Fibroblast of the aortic adventitia (primary cell): ENCODE results near the gene NECAB3. TPM values are rescaled to one million over a fixed set of nuclear protein-coding genes. Genes with fewer than 3 reads are reported as not detected.

Experiments
- DNase-seq: peaks from one replicate; pipeline ENCODE4 v3.0.0-alpha.2; 2010; ENCODE audit warnings: low read depth
- H3K4me3 ChIP-seq: 2 replicates; pipeline ENCODE4 v1.5.1; 2011; ENCODE audit warnings: low read depth, mild to moderate bottlenecking, control low read depth, low read length, moderate library complexity
- total RNA-seq: library from RNA; depleted of rRNA; stranded (reverse); fragments of >200 nt; gene quantifications from 2 replicates; pipeline ENCODE4 v1.2.3, GENCODE V29; 2012; ENCODE audit warnings: low replicate concordance
- TF ChIP-seq, protein P1 (sequence below): IDR thresholded peaks from 2 replicates; pipeline ENCODE4 v1.5.1; 2011; ENCODE audit warnings: mild to moderate bottlenecking, low read length, control low read depth, inconsistent platforms; ENCODE audit not compliant: insufficient read depth

Gene NECAB3
- total RNA-seq, 1 donor = 17.6 TPM

DNA sequence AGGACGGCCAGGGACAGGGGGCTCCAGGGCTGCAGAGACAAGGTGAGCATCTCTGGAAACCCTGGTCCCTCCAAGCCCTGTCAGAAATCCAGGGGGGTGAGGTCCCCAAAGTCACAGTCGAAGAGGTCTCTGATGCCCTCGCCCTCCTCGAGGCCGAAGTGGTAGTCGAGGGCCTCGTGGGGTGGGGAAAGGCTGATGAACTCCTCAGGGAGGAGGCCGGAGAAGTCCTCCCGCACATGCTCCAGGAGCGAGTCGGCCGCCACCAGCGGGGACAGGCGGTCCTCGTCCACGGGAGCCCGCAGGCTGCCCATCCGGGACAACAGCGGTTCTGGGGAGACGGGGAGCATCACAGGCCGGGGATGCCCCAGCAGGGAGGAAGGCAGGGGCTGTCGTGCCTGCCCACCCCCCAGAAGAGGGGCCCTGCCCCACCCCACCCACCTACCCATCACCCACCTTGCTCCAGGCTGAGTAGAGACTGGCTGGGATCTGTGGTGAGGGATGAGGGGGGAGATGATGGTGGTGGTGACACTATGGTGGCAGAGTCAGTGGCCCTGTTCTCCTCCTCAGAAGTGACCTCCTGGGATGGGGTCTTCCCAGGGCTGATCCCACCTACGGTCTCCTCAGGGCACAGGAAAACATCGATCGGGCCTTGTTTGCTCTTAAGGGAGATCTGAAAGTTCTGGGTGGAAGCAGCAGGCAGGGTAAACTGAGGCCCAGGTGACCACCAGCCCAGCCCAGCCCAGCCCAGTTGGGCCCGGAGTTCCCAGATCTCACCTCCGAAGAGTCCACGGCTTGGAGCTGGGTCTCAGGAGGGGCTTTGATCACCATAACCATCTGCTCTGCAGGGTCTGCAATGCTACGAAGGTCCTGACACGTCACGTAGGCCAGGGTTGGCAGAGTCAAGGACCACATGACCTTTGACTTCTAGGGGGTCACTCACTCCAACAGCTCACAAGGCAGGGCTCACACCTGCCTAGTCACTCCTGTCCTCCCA lies 2.7 kb upstream of the NECAB3 start:
- DNase-seq = no peak
- TF ChIP-seq, protein P1, sequence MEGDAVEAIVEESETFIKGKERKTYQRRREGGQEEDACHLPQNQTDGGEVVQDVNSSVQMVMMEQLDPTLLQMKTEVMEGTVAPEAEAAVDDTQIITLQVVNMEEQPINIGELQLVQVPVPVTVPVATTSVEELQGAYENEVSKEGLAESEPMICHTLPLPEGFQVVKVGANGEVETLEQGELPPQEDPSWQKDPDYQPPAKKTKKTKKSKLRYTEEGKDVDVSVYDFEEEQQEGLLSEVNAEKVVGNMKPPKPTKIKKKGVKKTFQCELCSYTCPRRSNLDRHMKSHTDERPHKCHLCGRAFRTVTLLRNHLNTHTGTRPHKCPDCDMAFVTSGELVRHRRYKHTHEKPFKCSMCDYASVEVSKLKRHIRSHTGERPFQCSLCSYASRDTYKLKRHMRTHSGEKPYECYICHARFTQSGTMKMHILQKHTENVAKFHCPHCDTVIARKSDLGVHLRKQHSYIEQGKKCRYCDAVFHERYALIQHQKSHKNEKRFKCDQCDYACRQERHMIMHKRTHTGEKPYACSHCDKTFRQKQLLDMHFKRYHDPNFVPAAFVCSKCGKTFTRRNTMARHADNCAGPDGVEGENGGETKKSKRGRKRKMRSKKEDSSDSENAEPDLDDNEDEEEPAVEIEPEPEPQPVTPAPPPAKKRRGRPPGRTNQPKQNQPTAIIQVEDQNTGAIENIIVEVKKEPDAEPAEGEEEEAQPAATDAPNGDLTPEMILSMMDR = no peak

DNA sequence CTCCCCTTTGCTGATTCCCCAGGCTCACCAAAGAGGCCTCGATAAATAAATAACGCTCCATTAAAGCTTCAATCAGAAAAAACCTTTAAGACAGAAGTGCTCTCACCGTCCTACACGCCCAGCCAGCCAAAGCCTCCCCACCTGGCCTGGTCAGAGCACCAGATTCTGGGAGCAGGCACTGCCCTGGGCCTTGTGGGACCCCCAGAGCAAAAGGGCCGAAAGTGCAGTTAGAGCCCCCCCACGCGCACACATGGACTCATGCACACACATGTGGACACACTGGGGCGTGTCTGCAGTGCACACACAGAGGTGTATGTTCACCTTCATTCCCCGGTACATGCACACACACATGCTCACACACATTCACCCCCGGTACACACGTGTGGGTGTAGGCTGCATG lies 1.9 kb upstream of the NECAB3 start:
- no peak for DNase-seq
- H3K4me3 ChIP-seq = no peak overlapping the region
- TF ChIP-seq, protein P1 = no peak

More for the DNA sequence above, 2.7 kb upstream of the NECAB3 start:
- no peak overlapping the region for H3K4me3 ChIP-seq

DNA sequence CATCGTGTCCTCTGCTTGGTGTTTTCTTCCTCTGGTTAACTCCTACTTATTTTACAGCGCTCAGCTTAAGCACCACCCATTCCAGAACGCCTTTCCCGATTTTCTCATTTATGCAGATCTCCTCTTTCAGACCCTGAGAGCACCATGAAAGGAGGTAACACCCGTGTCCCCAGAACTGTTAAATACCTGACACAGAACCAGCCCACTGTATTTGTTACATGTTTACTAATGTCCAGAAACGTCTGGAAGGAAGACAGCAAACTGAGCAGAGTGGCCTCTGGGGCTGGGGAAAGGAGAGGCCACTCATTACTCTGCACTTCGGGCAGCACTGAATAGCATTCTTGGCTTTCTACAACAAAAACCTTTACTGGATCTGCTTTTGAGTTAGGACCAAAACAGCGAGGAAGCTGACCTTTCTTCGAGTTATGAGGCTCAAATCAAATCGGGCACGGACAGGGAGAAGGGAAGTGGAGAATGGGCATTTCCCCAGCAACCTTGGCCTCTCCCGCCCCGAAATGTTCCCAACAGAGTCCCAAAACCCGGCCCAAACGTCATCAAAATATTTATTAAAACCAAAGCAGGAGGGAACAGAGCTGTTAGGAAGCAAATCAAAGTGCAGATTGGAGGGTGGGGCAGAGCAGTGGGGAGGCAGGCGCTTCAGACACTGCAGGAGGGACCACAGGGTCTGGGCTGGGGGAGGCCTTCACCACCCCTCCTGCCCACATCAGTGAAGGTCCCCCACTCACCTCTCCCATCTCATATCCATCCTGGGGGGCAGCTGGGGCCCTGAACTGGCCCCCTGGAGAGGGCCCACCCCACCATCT lies 1.1 kb upstream of the NECAB3 start:
- TF ChIP-seq, protein P1 = no peak
- H3K4me3 ChIP-seq = peak overlapping the region; percentile 68
- peak; percentile 28 for DNase-seq

DNA sequence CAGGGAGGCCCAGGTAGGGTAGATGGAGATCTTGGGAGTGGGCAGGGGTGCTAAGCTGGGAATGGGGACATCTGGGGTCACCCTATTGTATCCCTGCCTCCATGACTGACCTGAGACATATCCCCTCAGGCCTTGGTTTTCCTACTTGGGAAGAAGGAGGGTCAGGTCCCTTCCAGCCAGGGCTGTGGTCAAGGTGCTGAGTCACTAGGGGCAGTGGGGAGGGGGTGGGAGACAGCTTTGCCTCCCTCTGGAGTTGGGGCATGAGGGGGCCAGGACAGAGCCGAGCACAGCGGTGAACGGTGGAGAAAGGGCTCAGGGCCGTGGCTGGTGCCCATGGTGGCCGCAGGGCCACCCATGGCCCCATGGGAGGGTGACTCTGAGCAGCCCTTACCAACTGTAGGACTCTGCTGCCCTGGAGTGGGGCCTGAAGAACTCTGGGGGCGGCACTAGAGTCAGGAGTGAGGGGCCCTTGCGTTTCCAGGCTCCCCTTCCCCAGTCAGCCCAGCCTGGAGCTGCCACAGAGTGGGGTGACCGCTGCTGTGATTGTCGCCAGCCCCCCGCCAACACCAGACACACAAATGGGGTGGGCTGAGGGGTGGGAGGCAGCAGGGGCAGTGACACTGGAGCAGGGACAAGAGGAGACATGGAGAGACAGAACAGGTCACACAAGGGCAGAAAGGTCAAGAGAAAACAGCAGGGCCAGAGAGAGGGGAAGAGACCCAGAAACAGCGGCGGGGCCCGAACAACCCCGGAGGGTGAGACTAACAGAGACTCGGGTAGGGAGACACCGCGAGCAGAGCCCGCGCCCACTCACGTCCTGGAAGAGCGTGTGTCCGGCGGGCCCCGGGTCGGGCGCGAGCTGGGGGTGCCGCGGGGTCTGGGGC lies 576 bp downstream of the NECAB3 start:
- peak; percentile 28 for DNase-seq
- peak overlapping the region; percentile 79 for H3K4me3 ChIP-seq
- TF ChIP-seq, protein P1 = no peak

DNA sequence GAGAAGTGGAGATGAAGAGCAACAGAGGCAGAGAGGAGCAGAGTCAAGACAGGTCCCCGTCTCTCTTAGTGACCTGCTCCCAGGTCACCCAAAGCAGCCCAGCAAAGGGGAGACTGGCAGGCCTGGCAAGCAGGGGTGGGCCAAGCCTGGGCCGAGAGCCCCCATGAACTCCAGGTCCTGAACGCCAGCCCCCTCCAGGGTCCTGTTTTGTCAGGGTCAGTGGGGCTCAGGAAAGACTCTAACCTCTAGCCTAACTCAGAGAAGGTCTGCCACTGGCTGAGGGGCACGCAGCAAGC lies 1.2 kb downstream of the NECAB3 start:
- TF ChIP-seq, protein P1 = no peak
- peak overlapping the region; percentile 79 for H3K4me3 ChIP-seq
- no peak for DNase-seq

DNA sequence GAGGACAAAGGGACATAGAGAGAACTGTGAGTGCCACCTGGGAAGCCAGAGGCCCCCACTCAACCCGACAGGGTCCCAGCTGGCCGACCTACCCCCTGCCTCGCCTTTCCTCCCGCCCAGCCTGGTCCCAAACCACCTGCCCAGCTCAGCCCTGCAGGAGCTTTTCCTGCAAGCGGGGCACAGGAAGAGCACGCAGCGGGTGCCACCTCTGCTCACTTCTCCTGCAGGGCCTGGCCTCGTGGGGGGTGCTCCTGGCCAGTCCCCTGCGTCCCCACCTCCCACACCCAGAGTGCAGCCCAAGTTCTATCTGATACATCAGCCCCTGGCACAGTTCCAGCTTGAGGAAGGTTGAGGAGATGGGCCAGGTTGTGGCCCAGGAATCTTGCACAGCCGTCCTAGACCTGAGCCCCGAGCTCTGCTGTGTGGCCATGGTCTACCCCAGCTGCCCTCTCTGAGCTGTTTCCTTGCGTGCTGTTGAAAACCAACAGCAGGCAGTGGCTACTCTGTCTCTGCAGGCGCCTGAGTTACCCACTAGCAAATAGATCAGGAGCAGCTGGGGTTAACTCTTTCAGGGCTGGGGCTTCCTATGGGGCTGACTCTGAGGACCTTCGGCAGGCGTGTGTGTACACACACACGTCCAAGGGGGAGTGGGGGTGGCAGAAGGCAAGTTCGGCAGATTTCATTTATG lies 1.7 kb downstream of the NECAB3 start:
- H3K4me3 ChIP-seq = peak overlapping the region; percentile 79
- DNase-seq = no peak

More for the DNA sequence above, 1.7 kb downstream of the NECAB3 start:
- TF ChIP-seq, protein P1 = no peak
